HFF-Myc (cell line): ENCODE results near the gene EFTUD2.

ENCODE experiments used
- DNase-seq: peaks from one replicate; pipeline ENCODE4 v3.0.0-alpha.2; 2011; ENCODE audit warnings: low read depth; ENCODE audit errors: extremely low read depth
- H3K4me3 ChIP-seq: replicated peaks from 2 replicates; pipeline ENCODE4 v1.5.1; 2011; ENCODE audit warnings: low read depth, mild to moderate bottlenecking, control low read depth, low read length
- TF ChIP-seq, protein P1 (sequence below): IDR thresholded peaks from 2 replicates; pipeline ENCODE4 v1.5.1; 2012; ENCODE audit warnings: mild to moderate bottlenecking, low read depth, low read length, control low read depth; ENCODE audit errors: missing control alignments

The EFTUD2 gene

DNA sequence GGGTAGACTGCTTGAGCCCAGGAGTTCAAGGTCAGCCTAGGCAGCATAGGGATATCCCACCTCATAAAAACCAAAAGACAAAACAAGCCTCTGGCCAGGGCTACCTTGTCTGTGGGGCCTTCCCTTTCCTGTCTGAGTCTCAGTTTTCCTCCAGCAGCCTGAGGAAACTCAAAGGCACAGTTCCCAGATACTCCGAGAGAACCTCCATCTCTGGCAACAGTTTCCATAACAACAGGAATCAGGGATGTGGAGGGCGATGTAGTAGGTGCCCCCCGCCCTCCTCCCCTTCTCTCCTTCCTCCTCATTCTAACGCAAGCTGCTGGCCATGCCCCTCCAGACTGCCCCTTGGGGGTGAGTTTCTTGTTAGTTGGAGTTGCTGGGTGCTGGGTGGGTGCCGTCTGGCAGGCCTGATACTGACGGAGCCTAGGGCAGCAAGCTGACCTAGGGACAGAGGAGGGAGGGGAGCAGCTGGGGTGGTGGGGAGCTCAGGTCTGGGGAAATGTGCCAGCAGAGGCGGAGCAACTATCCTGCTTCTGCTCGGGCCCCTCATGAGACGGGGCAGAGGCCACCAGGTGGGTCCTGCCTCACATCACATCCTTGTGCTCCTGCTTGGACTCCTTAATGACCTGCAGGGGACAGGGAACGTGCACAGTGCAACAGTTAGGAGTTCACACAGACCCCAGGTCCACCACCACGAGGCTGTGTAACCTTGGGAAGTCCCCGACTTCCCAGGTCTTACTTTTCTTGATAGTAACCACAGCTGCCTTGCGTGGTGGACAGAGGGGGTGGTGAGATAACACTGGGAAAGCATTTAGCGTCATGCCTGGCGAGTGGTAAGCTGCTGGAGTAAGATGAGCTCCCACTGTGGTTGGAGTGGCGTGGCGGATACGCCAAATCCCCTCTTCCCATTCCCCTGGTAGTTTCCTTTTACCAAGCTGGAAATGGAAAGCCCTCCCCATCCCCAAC lies 7.8 kb upstream of the EFTUD2 start:
- no peak overlapping the region for H3K4me3 ChIP-seq
- TF ChIP-seq, protein P1, sequence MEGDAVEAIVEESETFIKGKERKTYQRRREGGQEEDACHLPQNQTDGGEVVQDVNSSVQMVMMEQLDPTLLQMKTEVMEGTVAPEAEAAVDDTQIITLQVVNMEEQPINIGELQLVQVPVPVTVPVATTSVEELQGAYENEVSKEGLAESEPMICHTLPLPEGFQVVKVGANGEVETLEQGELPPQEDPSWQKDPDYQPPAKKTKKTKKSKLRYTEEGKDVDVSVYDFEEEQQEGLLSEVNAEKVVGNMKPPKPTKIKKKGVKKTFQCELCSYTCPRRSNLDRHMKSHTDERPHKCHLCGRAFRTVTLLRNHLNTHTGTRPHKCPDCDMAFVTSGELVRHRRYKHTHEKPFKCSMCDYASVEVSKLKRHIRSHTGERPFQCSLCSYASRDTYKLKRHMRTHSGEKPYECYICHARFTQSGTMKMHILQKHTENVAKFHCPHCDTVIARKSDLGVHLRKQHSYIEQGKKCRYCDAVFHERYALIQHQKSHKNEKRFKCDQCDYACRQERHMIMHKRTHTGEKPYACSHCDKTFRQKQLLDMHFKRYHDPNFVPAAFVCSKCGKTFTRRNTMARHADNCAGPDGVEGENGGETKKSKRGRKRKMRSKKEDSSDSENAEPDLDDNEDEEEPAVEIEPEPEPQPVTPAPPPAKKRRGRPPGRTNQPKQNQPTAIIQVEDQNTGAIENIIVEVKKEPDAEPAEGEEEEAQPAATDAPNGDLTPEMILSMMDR: no peak
- DNase-seq: no peak

DNA sequence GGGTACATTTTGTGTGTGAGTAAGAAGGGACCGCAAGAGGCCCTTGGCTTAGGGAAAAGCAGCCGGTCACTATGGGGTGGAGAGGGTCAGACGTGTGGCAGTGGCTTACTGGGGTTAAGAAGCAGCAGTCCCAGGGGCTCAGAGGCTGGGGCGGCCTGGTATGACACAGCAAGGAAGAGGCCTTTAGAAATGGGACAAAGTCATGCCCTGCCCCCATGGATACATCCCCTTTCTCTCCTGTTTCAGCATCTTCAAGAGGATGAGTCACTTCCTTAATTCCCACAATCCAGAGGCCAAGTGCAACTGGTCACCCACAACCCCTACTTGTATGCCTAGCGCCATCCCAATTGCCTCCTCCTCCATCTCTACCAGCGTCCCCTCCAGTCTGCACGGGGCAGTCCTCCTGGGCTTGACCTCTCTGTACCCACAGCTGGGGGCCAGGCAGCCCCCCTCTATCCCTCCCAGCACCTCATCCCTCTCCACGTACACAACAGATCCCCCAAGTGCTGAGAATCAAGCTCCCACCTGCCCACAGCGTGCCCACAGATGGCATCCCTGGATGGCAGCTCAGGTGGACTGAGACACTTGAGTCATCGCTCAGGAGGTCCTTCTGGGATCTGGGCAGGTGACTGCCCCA lies 6.9 kb upstream of the EFTUD2 start:
- no peak overlapping the region for H3K4me3 ChIP-seq
- DNase-seq: peak; percentile 88
- TF ChIP-seq, protein P1: no peak

DNA sequence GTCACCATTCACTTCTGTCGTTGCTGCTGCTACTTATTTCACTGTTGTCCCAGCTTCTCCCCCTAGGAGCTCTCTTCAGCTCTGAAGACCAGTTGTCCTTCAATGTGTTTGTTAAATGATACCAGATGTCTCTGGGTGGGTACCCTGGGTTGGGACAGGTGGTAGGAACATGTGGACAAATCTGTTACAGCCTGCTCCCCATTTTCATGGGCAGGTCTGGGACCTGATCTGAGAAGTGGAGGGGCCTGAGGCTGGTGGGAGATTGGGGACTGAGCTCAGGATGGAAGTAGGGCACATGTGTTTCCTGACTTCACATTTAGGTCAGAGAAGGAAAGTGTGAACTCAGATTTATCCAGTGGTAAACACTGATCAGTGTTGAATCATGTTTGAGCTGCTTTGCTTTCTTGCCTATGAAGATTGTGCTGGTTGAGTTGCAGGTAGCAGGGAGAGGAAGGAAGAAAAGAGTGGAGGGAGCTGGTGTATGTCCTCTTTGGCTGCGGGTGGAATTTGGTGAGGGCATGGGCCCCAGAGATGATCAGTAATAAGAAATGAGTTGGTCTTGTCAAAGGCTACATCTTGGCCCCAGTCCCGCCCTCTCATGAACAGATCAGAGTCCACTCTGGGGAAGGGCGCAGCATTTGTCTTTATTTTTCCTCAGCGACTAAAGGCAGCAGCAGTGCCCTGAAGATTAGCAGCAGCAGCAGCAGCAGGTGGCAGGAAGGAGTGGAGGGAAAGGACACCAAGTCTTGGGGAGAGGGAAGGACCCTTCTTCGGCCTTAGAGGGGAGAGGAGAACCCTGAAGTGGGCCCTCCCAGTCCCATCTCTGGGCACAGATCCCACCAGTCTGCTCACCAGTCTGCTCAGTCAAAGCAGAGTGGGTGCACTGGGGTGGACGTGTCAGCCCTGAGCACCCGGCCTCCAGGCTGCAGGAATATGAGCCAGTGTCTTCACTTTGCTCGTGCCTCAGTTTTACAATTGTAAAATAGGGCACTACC lies 6.1 kb upstream of the EFTUD2 start:
- peak; percentile 57 for DNase-seq
- TF ChIP-seq, protein P1: no peak
- no peak overlapping the region for H3K4me3 ChIP-seq

DNA sequence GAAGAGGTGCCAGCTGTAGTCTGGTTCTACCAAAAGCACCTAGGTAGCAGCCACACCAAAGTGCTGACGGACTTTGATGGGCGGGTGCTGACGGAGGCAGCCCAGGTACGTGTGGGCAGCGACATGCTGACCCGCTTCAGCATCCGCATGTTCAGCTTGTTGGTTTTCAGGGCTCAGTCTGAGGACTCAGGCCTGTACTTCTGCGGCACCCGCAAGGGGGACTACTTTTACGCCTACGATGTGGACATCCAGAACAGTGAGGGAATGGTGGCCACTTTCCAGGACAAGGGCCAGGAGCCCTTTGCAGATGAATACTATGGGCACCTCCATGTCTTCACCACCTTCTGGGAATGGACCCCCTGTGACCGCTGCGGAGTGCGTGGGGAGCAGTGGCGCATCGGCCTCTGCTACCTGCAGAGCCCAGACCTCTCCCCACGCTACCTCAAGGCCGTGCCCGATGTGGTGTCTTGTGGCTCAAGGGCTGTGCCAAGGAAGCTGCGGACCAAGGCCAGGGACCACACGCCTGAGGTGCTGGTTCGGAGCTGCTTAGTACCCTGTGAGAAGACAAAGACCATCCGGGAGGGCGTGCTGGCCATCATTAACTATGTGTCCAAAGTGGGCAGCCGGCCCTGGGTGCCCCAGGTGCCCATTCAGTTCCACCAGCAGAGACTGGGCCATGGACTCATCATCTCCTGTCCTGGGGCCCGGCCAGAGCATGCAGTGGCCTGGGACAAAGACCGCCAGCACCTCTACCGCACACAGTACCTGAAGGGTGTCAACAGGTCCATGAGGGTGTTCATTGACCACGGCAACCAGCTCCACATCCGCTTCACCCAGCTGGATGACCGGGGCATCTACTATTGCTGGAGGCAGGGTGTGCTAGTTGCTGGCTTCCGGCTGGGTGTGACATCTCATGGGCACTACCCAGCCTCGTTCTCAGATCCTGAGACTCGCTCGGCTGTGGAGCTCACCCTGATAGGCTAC lies 5.0 kb upstream of the EFTUD2 start:
- TF ChIP-seq, protein P1: no peak
- no peak for DNase-seq
- no peak overlapping the region for H3K4me3 ChIP-seq

DNA sequence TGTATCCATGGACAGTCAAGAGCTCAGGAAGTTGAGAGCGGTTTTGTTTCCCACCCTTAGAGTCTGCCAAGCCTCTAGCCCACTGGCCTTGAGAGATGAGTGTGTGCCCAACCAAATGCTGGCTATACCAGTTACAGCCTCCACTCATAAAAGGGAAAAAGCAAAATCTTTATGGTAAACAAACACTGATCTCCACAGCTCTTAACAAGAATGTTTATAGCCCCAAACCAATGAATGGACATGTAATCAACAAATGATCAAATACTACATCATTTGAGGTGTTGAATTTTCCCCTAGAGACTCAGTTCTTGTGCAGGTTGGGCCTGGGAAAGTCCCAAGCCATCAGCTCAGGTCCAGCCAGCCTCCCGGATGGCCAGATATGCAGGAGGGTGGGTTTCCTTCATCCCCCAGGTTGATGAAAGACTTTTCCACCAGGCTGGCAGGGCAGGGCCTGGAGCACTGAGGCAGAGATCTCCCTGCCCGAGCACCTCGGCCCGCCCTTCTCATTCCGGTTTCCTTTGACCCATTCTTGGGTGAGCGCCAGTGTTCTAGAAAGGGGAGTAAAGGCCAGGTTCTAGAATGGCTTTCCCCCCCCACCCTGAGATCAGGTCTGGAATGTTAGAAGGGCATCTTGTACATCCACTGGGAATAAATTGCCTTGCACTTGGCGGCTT lies 3.9 kb upstream of the EFTUD2 start:
- DNase-seq: no peak
- TF ChIP-seq, protein P1: no peak
- H3K4me3 ChIP-seq: no peak overlapping the region
